ENCODE results near the gene TBC1D4. TPM values are rescaled to one million over a fixed set of nuclear protein-coding genes. Genes with fewer than 3 reads are reported as not detected.

Gene TBC1D4
- total and polyA plus RNA-seq, 9 of the 15 experiments (the other 6 are each of a cell fraction or from before 2014, with no cell fraction given) = 2.8 to 12.3 (median 7.0) TPM

DNA sequence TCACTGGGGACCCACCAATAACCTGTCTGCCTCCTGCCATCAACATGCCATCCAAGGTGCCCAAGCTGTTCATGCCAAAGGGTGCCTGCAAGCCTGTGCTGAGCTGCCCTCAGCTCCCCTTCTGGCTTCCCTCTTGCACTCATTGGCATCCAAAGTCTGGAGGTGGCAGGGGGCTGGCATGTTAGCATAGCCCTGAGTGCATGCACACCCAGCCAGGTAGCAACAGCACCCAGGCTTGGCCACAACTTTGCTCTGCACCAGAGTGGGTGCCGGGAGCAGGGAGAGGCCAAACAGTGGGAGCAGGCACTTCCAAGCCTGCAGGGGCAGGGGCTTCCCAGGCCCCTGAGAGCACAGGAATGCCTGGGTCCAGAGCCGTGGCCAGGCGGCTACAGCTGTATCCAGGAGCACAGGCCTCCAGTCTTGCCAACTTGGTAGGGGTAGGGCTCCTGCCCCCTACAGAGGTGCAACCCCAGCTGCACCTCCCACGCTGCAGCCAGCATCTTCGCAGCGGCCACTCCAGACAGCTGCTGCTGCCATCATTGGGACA, 26.1 kb upstream of the TBC1D4 start (continued):
- TF ChIP-seq, protein P1, sequence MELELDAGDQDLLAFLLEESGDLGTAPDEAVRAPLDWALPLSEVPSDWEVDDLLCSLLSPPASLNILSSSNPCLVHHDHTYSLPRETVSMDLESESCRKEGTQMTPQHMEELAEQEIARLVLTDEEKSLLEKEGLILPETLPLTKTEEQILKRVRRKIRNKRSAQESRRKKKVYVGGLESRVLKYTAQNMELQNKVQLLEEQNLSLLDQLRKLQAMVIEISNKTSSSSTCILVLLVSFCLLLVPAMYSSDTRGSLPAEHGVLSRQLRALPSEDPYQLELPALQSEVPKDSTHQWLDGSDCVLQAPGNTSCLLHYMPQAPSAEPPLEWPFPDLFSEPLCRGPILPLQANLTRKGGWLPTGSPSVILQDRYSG (tag; conservative IDR thresholded peaks at IDR 0.05; ENCODE audit: low read depth) = no peak
- TF ChIP-seq OTX1 (CRISPR knock-in tag; IDR thresholded peaks at IDR 0.05) (no peak), EWSR1 (IDR thresholded peaks at IDR 0.05; ENCODE audit: borderline replicate concordance, low read depth, partially characterized antibody) (no peak), SAFB (IDR thresholded peaks at IDR 0.05; ENCODE audit: borderline replicate concordance, low read depth, low read length) (no peak), KAT2B (IDR thresholded peaks at IDR 0.05; ENCODE audit: low read depth, low read length) (no peak), EP400 (IDR thresholded peaks at IDR 0.05) (no peak), ZNF23 (CRISPR knock-in tag; IDR thresholded peaks at IDR 0.05) (no peak), CXXC5 (CRISPR knock-in tag; IDR thresholded peaks at IDR 0.05) (no peak), ELF2 (CRISPR knock-in tag; IDR thresholded peaks at IDR 0.05) (no peak)
- TF ChIP-seq, protein P2, sequence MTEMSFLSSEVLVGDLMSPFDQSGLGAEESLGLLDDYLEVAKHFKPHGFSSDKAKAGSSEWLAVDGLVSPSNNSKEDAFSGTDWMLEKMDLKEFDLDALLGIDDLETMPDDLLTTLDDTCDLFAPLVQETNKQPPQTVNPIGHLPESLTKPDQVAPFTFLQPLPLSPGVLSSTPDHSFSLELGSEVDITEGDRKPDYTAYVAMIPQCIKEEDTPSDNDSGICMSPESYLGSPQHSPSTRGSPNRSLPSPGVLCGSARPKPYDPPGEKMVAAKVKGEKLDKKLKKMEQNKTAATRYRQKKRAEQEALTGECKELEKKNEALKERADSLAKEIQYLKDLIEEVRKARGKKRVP (CRISPR knock-in tag; IDR thresholded peaks at IDR 0.05) = no peak

All from K562 (cell line).